Measurements from ENCODE around the gene TMEM53. TPM values are rescaled to one million over a fixed set of nuclear protein-coding genes. Genes with fewer than 3 reads are reported as not detected.

The TMEM53 gene
- total RNA-seq, 4 donors from 2014 or later = 3.9 to 8.3 (median 4.7) TPM

DNA sequence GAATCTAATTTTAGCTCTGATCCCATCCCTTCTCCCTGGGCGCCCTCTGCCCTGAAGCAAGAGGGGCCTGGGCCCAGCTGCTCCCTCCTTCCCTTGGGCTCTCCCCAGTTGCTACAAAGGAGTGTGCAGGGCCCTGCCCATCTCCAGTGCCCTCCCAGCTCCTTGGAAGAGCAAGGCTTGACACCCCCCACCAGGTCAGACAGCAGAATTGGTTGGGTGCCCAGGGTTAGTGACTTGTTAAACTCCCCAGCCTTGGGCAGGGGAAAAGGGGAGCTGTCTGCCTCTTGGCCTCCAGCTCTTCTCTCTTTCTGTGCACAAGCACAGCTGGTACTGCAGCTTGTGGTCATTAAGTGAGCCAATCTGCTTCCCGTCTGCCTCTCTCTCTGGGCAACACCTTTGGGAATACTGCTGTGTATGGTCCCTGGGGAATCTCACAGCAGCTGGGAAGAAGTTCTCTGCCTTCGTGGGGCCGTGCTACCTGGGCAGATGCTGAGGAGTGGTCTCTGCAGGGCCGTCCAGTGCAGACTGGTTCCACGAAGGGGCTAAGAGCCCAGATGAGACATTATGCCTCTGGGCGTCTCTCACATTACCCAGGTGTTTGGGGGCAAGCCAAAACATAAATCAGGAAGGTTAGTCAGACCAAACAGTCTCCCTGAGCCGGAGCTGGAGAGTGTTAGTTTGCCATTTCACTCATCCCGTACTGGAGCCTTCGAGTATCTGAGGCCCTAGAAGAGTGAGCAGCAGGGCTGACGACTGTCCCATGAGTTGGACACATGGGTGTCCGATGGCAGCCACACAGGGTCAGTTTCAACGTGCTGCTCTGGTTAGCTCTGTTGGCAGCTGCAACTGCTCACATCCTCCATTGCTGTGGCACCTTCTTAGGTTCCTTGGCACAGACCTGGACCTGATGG, 37.3 kb downstream of the TMEM53 start:
- Histone ChIP-seq H3K36me3 (peaks cover 0 to 81% of the 10 kb centered on the region in 2 donors), H3K27ac (no peak overlapping the region), H3K4me1 (peaks cover 0 to 71% (median 16%) of the 10 kb centered on the region in 3 donors), H3K27me3 (no peaks in the 10 kb centered on the region), H3K9me3 (no peaks in the 10 kb centered on the region), H3K4me3 (no peak overlapping the region)
- no peak for TF ChIP-seq POLR2AphosphoS5 (IDR thresholded peaks at IDR 0.05)
- TF ChIP-seq EP300 (IDR thresholded peaks at IDR 0.05) = no peak
- TF ChIP-seq, protein P1, sequence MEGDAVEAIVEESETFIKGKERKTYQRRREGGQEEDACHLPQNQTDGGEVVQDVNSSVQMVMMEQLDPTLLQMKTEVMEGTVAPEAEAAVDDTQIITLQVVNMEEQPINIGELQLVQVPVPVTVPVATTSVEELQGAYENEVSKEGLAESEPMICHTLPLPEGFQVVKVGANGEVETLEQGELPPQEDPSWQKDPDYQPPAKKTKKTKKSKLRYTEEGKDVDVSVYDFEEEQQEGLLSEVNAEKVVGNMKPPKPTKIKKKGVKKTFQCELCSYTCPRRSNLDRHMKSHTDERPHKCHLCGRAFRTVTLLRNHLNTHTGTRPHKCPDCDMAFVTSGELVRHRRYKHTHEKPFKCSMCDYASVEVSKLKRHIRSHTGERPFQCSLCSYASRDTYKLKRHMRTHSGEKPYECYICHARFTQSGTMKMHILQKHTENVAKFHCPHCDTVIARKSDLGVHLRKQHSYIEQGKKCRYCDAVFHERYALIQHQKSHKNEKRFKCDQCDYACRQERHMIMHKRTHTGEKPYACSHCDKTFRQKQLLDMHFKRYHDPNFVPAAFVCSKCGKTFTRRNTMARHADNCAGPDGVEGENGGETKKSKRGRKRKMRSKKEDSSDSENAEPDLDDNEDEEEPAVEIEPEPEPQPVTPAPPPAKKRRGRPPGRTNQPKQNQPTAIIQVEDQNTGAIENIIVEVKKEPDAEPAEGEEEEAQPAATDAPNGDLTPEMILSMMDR (IDR thresholded peaks at IDR 0.05) = no peak
- TF ChIP-seq POLR2A (IDR thresholded peaks at IDR 0.05) = no peak
- 81% methylated on average over 7 of the region's 13 CpGs; no CpG with 5 or more reads in 1 of the 2 donors for WGBS, 2 donors (ENCODE audit: low coverage in 1 of 2)
- ATAC-seq = no peak

DNA sequence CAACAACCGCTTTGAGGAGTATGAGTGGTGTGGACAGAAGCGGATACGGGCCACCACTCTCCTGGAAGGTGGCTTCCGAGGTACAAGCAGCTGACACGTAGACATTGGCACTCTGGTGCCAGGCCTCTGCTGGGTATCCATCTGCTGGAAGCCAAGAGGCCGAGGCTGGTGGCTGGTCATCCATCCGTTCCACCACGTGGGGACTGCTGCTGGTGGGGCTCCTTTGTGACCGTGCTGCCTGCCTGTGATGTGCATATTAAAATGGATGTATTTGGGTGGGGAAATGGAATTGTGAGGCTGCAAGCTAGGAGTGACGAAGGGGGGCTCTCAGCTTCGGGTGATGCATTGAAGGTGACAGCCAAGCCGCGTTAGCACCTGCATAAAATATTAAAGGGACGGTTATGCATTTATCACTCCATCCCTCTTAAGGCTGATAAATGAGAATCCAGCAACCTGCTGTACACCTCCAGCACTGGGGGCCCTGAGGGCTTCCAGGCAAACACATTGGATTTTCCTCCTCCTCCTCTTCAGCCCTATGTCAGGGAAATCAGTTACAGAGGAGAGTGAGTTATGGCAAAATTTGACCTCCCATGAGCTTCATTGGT, 38.1 kb downstream of the TMEM53 start:
- Histone ChIP-seq H3K27ac (no peak overlapping the region), H3K9me3 (no peaks in the 10 kb centered on the region), H3K27me3 (no peaks in the 10 kb centered on the region), H3K36me3 (peaks cover 0 to 74% of the 10 kb centered on the region in 2 donors), H3K4me3 (no peak overlapping the region), H3K4me1 (peaks cover 0 to 66% (median 12%) of the 10 kb centered on the region in 3 donors)
- 75 to 80% methylated on average over 5 to 14 of the region's 14 CpGs for WGBS, 2 donors (ENCODE audit: low coverage in 1 of 2)
- TF ChIP-seq POLR2AphosphoS5 (IDR thresholded peaks at IDR 0.05) (no peak), POLR2A (IDR thresholded peaks at IDR 0.05) (no peak), EP300 (IDR thresholded peaks at IDR 0.05) (no peak)
- TF ChIP-seq, protein P1 (IDR thresholded peaks at IDR 0.05) = no peak
- ATAC-seq = no peak

DNA sequence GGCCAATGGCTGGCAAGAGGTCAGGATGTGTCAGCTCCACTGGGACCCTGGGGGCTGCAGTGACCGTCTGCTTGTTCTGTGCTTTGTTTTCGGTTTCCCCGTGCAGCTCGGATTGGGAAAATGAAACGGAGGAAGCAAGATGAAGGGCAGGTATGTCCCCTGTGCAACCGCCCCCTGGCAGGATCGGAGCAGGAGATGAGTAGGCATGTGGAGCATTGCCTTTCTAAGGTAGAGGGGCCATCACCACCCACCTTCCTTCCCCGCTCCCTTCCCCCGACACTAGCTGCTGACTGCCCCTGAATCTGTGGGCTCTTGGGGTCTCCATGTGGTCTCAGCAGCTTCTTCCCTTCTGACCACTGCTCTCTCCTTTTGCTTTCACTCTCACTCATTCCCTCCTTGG, 38.8 kb downstream of the TMEM53 start:
- peaks cover 0 to 64% (median 12%) of the 10 kb centered on the region in 3 donors for H3K4me1 ChIP-seq
- no peaks in the 10 kb centered on the region for H3K9me3 ChIP-seq
- 73 to 89% methylated on average over 7 to 9 of the region's 9 CpGs for WGBS, 2 donors (ENCODE audit: low coverage in 1 of 2)
- no peak overlapping the region for H3K4me3 ChIP-seq
- TF ChIP-seq POLR2AphosphoS5 (IDR thresholded peaks at IDR 0.05) (no peak), EP300 (IDR thresholded peaks at IDR 0.05) (no peak), POLR2A (IDR thresholded peaks at IDR 0.05) (no peak)
- TF ChIP-seq, protein P1 (IDR thresholded peaks at IDR 0.05) = no peak
- no peaks in the 10 kb centered on the region for H3K27me3 ChIP-seq
- H3K27ac ChIP-seq = no peak overlapping the region
- H3K36me3 ChIP-seq = peaks cover 0 to 66% of the 10 kb centered on the region in 2 donors
- no peak for ATAC-seq

DNA sequence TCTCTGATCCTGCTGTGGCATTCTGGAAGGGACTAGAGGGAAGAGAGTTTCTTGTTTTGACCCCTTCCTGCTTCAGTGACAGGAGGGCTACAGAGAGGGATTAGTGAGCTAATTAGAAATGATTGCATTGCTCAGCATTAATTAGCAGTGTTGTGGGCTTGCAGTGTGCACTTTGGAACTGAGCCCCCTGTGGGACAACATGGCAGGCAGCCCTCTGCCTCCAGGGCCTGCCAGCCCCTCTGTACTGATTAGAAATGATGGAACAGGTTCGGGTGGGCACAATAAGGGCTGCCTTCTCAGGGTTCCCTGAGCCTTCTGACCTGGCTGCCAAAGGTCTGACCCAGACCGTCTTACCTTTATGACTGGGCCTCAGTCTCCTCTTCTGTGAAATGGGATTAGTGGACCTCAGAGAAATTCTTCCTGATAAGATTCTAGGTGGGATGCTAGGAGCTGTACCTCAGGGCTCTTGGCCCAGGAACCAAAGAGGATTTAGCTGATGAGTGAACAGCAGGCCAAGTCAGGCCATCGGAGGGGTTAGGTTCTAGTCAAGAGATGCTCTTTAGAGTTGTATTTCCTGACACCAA, 39.6 kb downstream of the TMEM53 start:
- H3K27me3 ChIP-seq = no peaks in the 10 kb centered on the region
- no peak overlapping the region for H3K4me3 ChIP-seq
- ATAC-seq = no peak
- peaks cover 0 to 64% (median 12%) of the 10 kb centered on the region in 3 donors for H3K4me1 ChIP-seq
- no peak overlapping the region for H3K27ac ChIP-seq
- peaks cover 0 to 59% of the 10 kb centered on the region in 2 donors for H3K36me3 ChIP-seq
- WGBS, 2 donors (ENCODE audit: low coverage in 1 of 2) = 80% methylated on average over 1 of the region's 3 CpGs; no CpG with 5 or more reads in 1 of the 2 donors
- no peaks in the 10 kb centered on the region for H3K9me3 ChIP-seq
- TF ChIP-seq, protein P1 (IDR thresholded peaks at IDR 0.05) = no peak
- TF ChIP-seq POLR2A (IDR thresholded peaks at IDR 0.05) = no peak
- TF ChIP-seq EP300 (IDR thresholded peaks at IDR 0.05) = no peak
- no peak for TF ChIP-seq POLR2AphosphoS5 (IDR thresholded peaks at IDR 0.05)
